Femur (tissue), 1 donor: ENCODE measurements around the gene PIGB.
"Not testable (repeated sequence)": the region's sequence is repeated elsewhere in the genome, so short reads cannot be mapped to it uniquely, and the experiment has no call there.

ENCODE experiments used
- DNase-seq: peaks from one replicate; pipeline ENCODE4 v3.0.0-alpha.2; 2017

Gene PIGB

DNA sequence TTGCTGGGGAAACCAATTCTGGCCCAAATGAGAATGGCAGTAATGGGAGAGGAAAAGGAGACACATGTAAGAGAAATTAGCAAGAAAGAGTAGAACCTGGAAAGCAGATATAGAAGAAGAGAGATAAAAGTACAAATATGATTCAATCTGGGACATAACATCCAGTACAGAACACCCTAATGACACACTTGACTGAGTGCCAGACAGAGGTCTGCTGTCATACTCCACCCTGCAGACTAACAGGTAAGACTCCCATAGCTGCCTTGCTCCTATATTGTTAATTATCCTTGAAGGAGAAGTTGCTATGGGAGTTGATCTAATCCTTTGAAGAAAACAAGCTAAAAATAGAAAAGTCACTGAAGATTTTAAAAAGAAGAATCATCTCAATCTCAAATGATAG is 68.0 kb downstream of the PIGB start:
- DNase-seq: no peak

DNA sequence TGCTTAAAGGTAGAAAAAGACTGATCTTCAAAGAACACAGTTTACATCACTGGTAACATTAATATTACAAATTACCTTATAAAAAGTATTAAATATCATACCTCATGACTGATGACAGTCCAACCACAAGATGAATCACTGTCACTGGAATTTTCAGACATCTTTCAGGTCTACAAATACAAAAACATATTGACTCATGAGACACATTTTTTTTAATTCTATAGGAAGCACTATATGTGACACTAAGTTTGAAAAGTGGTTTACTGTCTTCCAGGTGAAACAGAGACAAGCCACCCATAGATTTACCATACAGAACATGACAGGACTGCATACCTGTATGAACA is 70.2 kb downstream of the PIGB start:
- no peak for DNase-seq

DNA sequence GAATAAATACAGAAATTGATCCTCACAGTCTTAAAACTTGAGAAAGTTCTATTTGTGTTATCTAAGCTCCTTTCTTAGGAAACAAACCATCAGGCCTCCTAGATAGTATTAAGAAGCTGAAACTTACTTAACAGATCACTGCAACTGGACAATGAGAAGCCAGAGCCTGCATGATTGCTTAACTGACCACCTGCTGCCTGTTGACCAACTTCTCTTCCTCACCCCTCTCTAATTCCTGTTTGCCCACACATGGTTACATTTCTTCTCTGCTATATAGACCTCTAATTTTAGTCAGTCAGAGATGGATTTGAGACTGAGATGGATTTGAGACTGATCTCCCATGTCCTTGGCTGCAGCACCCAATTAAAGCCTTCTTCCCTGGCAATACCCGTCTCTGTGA is 75.7 kb downstream of the PIGB start:
- DNase-seq: no peak

DNA sequence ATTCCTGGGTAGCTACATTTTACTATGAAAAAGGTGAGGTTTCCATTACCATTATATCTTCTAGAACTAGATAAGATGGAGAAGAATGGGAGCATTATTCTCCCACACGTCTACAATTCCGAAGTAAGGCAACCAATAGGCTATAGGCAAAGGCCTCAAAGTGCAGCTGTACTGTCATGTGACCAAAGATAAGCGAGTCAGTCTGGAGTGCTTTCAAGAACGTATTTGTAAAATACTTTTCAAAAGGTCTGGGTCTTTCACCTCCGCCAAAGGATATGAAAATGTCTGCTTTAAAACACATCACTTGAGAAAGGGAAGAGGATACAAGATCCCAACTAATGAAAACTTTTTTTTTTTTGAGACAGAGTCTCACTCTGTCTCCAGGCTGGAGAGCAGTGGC is 79.2 kb downstream of the PIGB start:
- no peak for DNase-seq

DNA sequence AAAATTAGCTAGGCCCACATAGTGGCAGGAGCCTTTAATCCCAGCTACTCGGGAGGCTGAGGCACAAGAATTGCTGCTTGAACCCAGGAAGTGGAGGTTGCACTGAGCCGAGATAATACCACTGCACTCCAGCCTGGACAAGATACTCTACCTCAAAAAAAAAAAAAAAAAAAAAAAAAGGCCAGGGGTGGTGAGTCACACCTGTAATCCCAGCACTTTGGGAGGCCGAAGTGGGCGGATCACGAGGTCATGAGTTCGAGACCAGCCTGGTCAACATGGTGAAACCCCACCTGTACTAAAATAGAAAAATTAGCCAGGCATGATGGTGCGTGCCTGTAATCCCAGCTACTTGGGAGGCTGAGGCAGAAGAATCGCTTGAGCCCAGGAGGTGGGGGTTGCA is 81.0 kb downstream of the PIGB start:
- not testable (repeated sequence) for DNase-seq

DNA sequence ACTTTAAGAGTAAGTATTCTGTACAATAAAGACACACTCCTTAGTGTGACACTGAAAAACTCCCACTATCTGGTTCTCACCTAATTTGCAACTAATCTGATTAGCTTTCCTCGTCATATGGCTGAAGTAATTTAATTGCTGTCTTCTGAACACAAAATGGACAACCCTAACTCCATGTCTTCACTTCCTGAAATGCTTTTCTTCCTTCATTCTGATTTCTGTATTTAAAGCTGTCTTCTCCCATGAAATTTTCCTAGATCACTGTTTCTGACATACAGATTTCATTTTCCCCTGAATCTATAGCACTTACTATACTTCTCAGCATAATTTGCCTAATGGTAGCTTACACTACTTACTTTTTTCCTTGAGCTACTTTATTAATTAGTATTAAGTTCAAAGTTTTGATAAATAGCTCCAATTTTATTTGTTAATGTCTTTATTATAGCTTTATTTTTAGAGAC is 82.8 kb downstream of the PIGB start:
- no peak for DNase-seq

DNA sequence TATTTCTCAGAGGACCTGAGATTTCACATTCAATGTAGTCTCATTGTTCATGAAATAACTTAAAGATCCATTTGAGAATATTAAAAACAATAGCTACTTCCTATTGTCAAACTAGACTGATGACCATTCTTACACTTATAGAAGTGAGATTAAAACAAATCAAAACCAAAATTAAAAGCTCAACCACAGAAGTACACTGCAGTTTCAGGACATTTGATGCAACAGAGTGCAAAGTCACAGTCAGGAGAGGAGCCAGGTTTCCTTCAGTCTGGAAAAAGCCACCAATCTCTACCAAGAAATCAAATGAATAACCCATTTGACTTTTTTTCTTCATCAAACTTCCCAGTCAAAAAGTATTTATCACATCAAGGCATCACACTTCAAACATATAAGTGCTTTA is 83.7 kb downstream of the PIGB start:
- no peak for DNase-seq

DNA sequence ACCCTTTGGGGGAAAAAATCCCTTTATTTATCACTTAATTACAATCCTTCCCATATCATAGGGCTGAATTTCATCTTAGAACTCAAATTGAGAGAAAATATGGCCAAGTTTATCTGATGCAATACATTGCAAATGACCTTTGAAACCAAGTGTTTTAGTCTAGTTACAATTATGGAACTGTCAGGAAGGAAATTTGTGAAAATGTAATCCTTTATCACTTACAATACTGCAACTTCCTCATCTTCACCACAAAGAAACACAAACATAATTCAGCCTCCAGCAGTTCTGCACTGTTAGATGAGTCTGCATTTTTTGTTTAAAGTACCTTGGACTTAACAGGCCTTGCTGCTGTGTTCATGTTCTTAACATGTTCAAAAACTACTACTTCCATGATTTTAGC is 84.5 kb downstream of the PIGB start:
- DNase-seq: no peak
